GM23248 (cell line): ENCODE measurements around the gene EML6.

Source experiments
- EZH2 ChIP-seq: fragments of 200-600 bp; sonication (generic); IDR thresholded peaks from 2 replicates; pipeline ENCODE4 v1.6.1; 2018; ENCODE audit warnings: antibody characterized with exemption, mild to moderate bottlenecking; ENCODE audit not compliant: insufficient read depth, poor library complexity, severe bottlenecking
- EZH2phosphoT487 ChIP-seq: fragments of 200-600 bp; sonication (generic); IDR thresholded peaks from 2 replicates; pipeline ENCODE4 v1.6.1; 2018; ENCODE audit warnings: antibody characterized with exemption, moderate library complexity, mild to moderate bottlenecking, low read depth; ENCODE audit not compliant: insufficient read depth

DNA sequence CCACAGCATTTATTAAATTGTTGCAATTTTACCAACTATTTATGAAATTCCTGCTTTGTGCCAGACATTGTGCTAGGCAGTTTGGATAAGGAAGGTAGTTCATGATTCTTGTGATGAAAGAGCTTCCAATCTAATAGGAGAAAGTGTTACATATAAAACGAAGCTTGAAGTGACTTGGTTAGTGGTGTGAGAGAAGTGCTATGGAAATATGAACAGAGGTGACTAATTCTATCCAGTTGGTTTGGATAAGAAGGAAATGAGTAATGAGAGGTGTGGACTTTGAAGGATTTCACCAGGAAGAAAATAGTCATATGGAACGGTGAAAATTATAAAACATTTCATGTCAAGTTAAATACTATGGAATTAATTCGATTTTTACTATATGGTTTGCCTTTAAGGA is 48.6 kb downstream of the EML6 start:
- TF ChIP-seq EZH2, result no peak
- TF ChIP-seq EZH2phosphoT487, result no peak
